HEK293T (cell line): ENCODE results near the gene IMP3.

Experiments
- CTBP1 ChIP-seq: fragments of 450-650 bp; IDR thresholded peaks from 2 replicates; pipeline ENCODE4 v1.6.1; 2016; ENCODE audit warnings: borderline replicate concordance
- ZNF384 ChIP-seq: fragments of 450-650 bp; IDR thresholded peaks from 2 replicates; pipeline ENCODE4 v1.6.1; 2016

GRCh38 chr15:75669191-75669878, 29.3 kb upstream of the IMP3 start:
- TF ChIP-seq ZNF384 = no peak
- no peak for TF ChIP-seq CTBP1
